SJSA1 (cell line): ENCODE data around the gene SHFL. TPM values are rescaled to one million over a fixed set of nuclear protein-coding genes. Genes with fewer than 3 reads are reported as not detected.

ENCODE experiments used
- DNase-seq, 2 experiments: peaks; one replicate each; pipeline ENCODE4 v3.0.0-alpha.2; 2015 to 2020; ENCODE audit warnings: low spot score in 2 of 2, low read depth in 1 of 2
- H3K27ac ChIP-seq: fragments of 250-450 bp; sonication (Bioruptor Pico); 2 replicates; pipeline ENCODE4 v1.5.1; 2020; ENCODE audit warnings: mild to moderate bottlenecking, moderate library complexity
- H3K27me3 ChIP-seq: fragments of 250-450 bp; sonication (Bioruptor Pico); replicated peaks from 2 replicates; pipeline ENCODE4 v1.5.1; 2020; ENCODE audit warnings: mild to moderate bottlenecking, moderate library complexity
- H3K36me3 ChIP-seq: fragments of 250-450 bp; sonication (Bioruptor Pico); 2 replicates; pipeline ENCODE4 v1.5.1; 2020; ENCODE audit warnings: mild to moderate bottlenecking
- H3K4me1 ChIP-seq: fragments of 250-450 bp; sonication (Bioruptor Pico); replicated peaks from 2 replicates; pipeline ENCODE4 v1.6.1; 2021; ENCODE audit warnings: mild to moderate bottlenecking
- H3K4me3 ChIP-seq: fragments of 250-450 bp; sonication (Bioruptor Pico); 2 replicates; pipeline ENCODE4 v1.5.1; 2020; ENCODE audit warnings: mild to moderate bottlenecking
- H3K9me3 ChIP-seq: fragments of 250-450 bp; sonication (Bioruptor Pico); replicated peaks from 2 replicates; pipeline ENCODE4 v1.5.1; 2020; ENCODE audit warnings: mild to moderate bottlenecking
- total RNA-seq: library from RNA; depleted of rRNA; stranded (reverse); fragments of >200 nt; shearing (Covaris generic); gene quantifications from 2 replicates; pipeline ENCODE4 v1.2.3, GENCODE V29; 2014; rRNA removed

The SHFL gene
- total RNA-seq, 1 experiment from 2014 or later = 14.5 TPM

GRCh38 chr19:10137751-10138682 lies 51.9 kb downstream of the SHFL start:
- Histone ChIP-seq H3K4me1 (peaks cover 7% of the 10 kb centered on the region), H3K27ac (no peak overlapping the region), H3K9me3 (no peaks in the 10 kb centered on the region), H3K27me3 (no peaks in the 10 kb centered on the region), H3K4me3 (no peak overlapping the region), H3K36me3 (peaks cover 99% of the 10 kb centered on the region)
- DNase-seq = no peak

- H3K4me3 ChIP-seq = no peak overlapping the region
- no peaks in the 10 kb centered on the region for H3K27me3 ChIP-seq
- H3K36me3 ChIP-seq = peaks cover 98% of the 10 kb centered on the region
- no peaks in the 10 kb centered on the region for H3K9me3 ChIP-seq
- no peak overlapping the region for H3K27ac ChIP-seq
- H3K4me1 ChIP-seq = no peaks in the 10 kb centered on the region
- no peak for DNase-seq
These were observed 53.0 kb downstream of the SHFL start for GRCh38 chr19:10138879-10139795.

- no peaks in the 10 kb centered on the region for H3K9me3 ChIP-seq
- no peak for DNase-seq
- no peak overlapping the region for H3K27ac ChIP-seq
- no peak overlapping the region for H3K4me3 ChIP-seq
- no peaks in the 10 kb centered on the region for H3K27me3 ChIP-seq
- H3K4me1 ChIP-seq = no peaks in the 10 kb centered on the region
- H3K36me3 ChIP-seq = peaks cover 98% of the 10 kb centered on the region
These were observed 53.8 kb downstream of the SHFL start for GRCh38 chr19:10139952-10140351.

GRCh38 chr19:10141479-10141878 lies 55.4 kb downstream of the SHFL start:
- Histone ChIP-seq H3K36me3 (peaks cover 99% of the 10 kb centered on the region), H3K4me1 (no peaks in the 10 kb centered on the region), H3K9me3 (no peaks in the 10 kb centered on the region), H3K27me3 (no peaks in the 10 kb centered on the region), H3K27ac (no peak overlapping the region), H3K4me3 (no peak overlapping the region)
- DNase-seq = no peak

GRCh38 chr19:10141973-10142372 lies 55.9 kb downstream of the SHFL start:
- Histone ChIP-seq H3K27ac (no peak overlapping the region), H3K9me3 (no peaks in the 10 kb centered on the region), H3K4me3 (no peak overlapping the region), H3K27me3 (no peaks in the 10 kb centered on the region), H3K4me1 (no peaks in the 10 kb centered on the region), H3K36me3 (peaks cover 99% of the 10 kb centered on the region)
- no peak for DNase-seq

Other genes starting within 250 kb of the SHFL start
- gene OLFM2, start 149.8 kb upstream of the SHFL start, total RNA-seq = 0.11 TPM in 1 of 2 replicates, not detected in the other
- gene COL5A3, start 75.8 kb upstream of the SHFL start, total RNA-seq = 0.38 and 0.39 TPM in 2 replicates
- not detected in 2 replicates for gene RDH8, start 72.8 kb upstream of the SHFL start, total RNA-seq
- 0.11 TPM in 1 of 2 replicates, not detected in the other for gene ANGPTL6, start 16.4 kb downstream of the SHFL start, total RNA-seq
- gene PPAN, start 20.0 kb downstream of the SHFL start, total RNA-seq = 28.0 and 31.4 TPM in 2 replicates
- gene P2RY11, start 25.4 kb downstream of the SHFL start, total RNA-seq = 1.9 and 2.2 TPM in 2 replicates
- 295 and 346 TPM in 2 replicates for gene EIF3G, start 33.6 kb downstream of the SHFL start, total RNA-seq
- gene DNMT1, start 108.6 kb downstream of the SHFL start, total RNA-seq = 120 and 170 TPM in 2 replicates
- gene S1PR2, start 145.0 kb downstream of the SHFL start, total RNA-seq = 4.9 and 7.0 TPM in 2 replicates
- 86.3 and 87.4 TPM in 2 replicates for gene MRPL4, start 165.9 kb downstream of the SHFL start, total RNA-seq
- gene ICAM1, start 184.8 kb downstream of the SHFL start, total RNA-seq = 11.9 and 17.2 TPM in 2 replicates
- gene ICAM4, start 200.6 kb downstream of the SHFL start, total RNA-seq = not detected in 2 replicates
- gene ICAM5, start 203.6 kb downstream of the SHFL start, total RNA-seq = 0.38 and 0.79 TPM in 2 replicates
- gene ZGLP1, start 223.5 kb downstream of the SHFL start, total RNA-seq = 1.2 TPM in 1 of 2 replicates, not detected in the other
- 25.5 and 84.1 TPM in 2 replicates for gene FDX2, start 229.7 kb downstream of the SHFL start, total RNA-seq
- gene RAVER1, start 247.2 kb downstream of the SHFL start, total RNA-seq = 27.3 and 36.4 TPM in 2 replicates